Parathyroid adenoma (tissue), 2 donors: Measurements from ENCODE around the gene MAPRE3.

ENCODE experiments used
- H2AFZ ChIP-seq: fragments of 300-600 bp; sonication (generic); one replicate; pipeline ENCODE4 v1.7.0; 2017; ENCODE audit warnings: antibody characterized with exemption, mild to moderate bottlenecking
- H3K27ac ChIP-seq: fragments of 300-600 bp; sonication (generic); one replicate; pipeline ENCODE4 v1.7.0; 2017
- H3K27me3 ChIP-seq: fragments of 300-600 bp; sonication (generic); one replicate; pipeline ENCODE4 v1.7.0; 2017; ENCODE audit warnings: low read length; ENCODE audit not compliant: control insufficient read depth, insufficient read depth
- H3K36me3 ChIP-seq: fragments of 300-600 bp; sonication (generic); one replicate; pipeline ENCODE4 v1.7.0; 2017; ENCODE audit warnings: low read length; ENCODE audit not compliant: control insufficient read depth, insufficient read depth
- H3K4me1 ChIP-seq: fragments of 300-600 bp; sonication (generic); one replicate; pipeline ENCODE4 v1.7.0; 2017; ENCODE audit warnings: control low read depth
- H3K4me2 ChIP-seq: fragments of 300-600 bp; sonication (generic); one replicate; pipeline ENCODE4 v1.7.0; 2017; ENCODE audit warnings: low read length
- H3K4me3 ChIP-seq: fragments of 300-600 bp; sonication (generic); one replicate; pipeline ENCODE4 v1.7.0; 2017; ENCODE audit warnings: low read depth, low read length
- H3K79me2 ChIP-seq: fragments of 300-600 bp; sonication (generic); one replicate; pipeline ENCODE4 v1.7.0; 2017; ENCODE audit warnings: control low read depth
- H3K9ac ChIP-seq: fragments of 300-600 bp; sonication (generic); one replicate; pipeline ENCODE4 v1.7.0; 2017; ENCODE audit warnings: mild to moderate bottlenecking
- H3K9me3 ChIP-seq: fragments of 300-600 bp; sonication (generic); one replicate; pipeline ENCODE4 v1.7.0; 2017; ENCODE audit warnings: low read length; ENCODE audit not compliant: control insufficient read depth
- TF ChIP-seq, protein P1 (sequence below): fragments of 300-600 bp; sonication (generic); IDR thresholded peaks from one replicate; pipeline ENCODE4 v1.7.0; 2017; ENCODE audit warnings: antibody characterized with exemption, mild to moderate bottlenecking
- donor health status: primary hyperparathyroidism.

Gene MAPRE3

GRCh38 chr2:27053776-27054175 is 83.3 kb downstream of the MAPRE3 start:
- Histone ChIP-seq H3K4me1 (peaks cover 2% of the 10 kb centered on the region), H3K9ac (no peak overlapping the region), H3K79me2 (no peaks in the 10 kb centered on the region), H3K36me3 (no peaks in the 10 kb centered on the region), H3K27me3 (no peaks in the 10 kb centered on the region), H3K9me3 (no peaks in the 10 kb centered on the region), H3K27ac (no peak overlapping the region), H3K4me2 (no peak overlapping the region), H2AFZ (no peak overlapping the region), H3K4me3 (no peak overlapping the region)
- TF ChIP-seq, protein P1, sequence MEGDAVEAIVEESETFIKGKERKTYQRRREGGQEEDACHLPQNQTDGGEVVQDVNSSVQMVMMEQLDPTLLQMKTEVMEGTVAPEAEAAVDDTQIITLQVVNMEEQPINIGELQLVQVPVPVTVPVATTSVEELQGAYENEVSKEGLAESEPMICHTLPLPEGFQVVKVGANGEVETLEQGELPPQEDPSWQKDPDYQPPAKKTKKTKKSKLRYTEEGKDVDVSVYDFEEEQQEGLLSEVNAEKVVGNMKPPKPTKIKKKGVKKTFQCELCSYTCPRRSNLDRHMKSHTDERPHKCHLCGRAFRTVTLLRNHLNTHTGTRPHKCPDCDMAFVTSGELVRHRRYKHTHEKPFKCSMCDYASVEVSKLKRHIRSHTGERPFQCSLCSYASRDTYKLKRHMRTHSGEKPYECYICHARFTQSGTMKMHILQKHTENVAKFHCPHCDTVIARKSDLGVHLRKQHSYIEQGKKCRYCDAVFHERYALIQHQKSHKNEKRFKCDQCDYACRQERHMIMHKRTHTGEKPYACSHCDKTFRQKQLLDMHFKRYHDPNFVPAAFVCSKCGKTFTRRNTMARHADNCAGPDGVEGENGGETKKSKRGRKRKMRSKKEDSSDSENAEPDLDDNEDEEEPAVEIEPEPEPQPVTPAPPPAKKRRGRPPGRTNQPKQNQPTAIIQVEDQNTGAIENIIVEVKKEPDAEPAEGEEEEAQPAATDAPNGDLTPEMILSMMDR = no peak

GRCh38 chr2:27054721-27055120 is 84.3 kb downstream of the MAPRE3 start:
- H3K27ac ChIP-seq = no peak overlapping the region
- no peak overlapping the region for H3K4me3 ChIP-seq
- no peak overlapping the region for H2AFZ ChIP-seq
- H3K9ac ChIP-seq = no peak overlapping the region
- peaks cover 2% of the 10 kb centered on the region for H3K4me1 ChIP-seq
- no peaks in the 10 kb centered on the region for H3K36me3 ChIP-seq
- no peaks in the 10 kb centered on the region for H3K9me3 ChIP-seq
- TF ChIP-seq, protein P1 = no peak
- no peaks in the 10 kb centered on the region for H3K79me2 ChIP-seq
- no peak overlapping the region for H3K4me2 ChIP-seq
- H3K27me3 ChIP-seq = no peaks in the 10 kb centered on the region

DNA sequence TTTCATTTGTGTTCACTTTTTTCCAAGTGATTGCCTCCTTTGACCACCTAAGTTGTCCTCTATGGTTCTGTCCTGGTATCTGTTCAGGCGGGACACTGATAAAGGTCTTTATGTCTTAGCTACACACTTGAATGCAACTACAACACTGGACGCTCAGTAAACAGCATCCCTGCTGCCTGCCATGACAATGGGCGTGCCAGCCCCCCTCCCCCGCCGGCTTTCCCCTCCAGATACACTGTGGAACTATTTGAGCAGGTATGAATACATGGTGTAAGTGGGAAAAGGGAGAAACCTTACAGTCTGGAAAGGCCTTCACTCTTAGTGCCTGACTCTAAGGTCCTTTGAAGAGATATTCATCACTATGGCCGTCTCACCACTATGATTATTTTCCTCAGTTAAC is 86.7 kb downstream of the MAPRE3 start:
- Histone ChIP-seq H3K79me2 (peaks cover 3% of the 10 kb centered on the region), H3K4me3 (no peak overlapping the region), H3K9ac (no peak overlapping the region), H3K36me3 (no peaks in the 10 kb centered on the region), H3K27me3 (no peaks in the 10 kb centered on the region), H3K4me1 (peaks cover 2% of the 10 kb centered on the region), H3K4me2 (no peak overlapping the region), H3K27ac (no peak overlapping the region), H2AFZ (no peak overlapping the region), H3K9me3 (no peaks in the 10 kb centered on the region)
- TF ChIP-seq, protein P1 = no peak

GRCh38 chr2:27058210-27058609 is 87.8 kb downstream of the MAPRE3 start:
- Histone ChIP-seq H3K4me3 (no peak overlapping the region), H3K36me3 (no peaks in the 10 kb centered on the region), H3K27ac (no peak overlapping the region), H3K4me2 (no peak overlapping the region), H3K27me3 (no peaks in the 10 kb centered on the region), H3K4me1 (no peaks in the 10 kb centered on the region), H3K9ac (no peak overlapping the region), H3K9me3 (no peaks in the 10 kb centered on the region), H3K79me2 (peaks cover 3% of the 10 kb centered on the region), H2AFZ (no peak overlapping the region)
- TF ChIP-seq, protein P1 = no peak

DNA sequence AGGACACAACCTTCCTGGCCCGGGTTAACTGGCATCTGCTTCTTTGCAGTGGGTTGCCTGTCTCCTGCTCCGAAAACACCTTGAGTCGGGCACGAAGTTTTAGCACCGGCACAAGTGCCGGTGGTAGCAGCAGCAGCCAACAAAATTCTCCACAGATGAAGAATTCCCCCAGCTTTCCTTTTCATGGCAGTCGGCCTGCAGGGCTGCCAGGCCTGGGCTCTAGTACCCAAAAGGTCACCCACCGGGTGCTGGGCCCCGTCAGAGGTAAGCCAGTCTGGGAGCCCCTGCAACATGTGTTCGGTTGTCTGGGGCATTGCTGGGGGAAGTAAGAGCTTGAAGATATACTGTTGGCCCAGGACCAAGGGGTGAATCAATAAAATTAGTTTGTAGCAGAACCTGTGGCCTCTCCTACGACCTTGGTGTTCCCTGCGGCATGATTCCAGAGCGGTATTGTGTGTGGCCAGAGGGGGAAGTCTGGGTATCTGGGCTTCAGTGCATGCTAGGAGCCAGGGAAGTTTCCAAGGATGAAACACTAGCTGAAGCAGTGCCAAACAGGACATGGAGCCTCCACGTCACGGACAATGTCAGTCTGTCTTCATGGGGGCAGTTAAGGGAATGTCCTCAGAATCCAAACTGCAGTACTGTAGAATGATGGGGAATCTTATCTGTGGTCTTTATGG is 88.8 kb downstream of the MAPRE3 start:
- H3K79me2 ChIP-seq = peaks cover 3% of the 10 kb centered on the region
- no peak overlapping the region for H3K9ac ChIP-seq
- no peak overlapping the region for H3K27ac ChIP-seq
- no peaks in the 10 kb centered on the region for H3K27me3 ChIP-seq
- no peaks in the 10 kb centered on the region for H3K36me3 ChIP-seq
- no peak overlapping the region for H3K4me3 ChIP-seq
- no peak overlapping the region for H2AFZ ChIP-seq
- TF ChIP-seq, protein P1 = no peak
- H3K4me2 ChIP-seq = no peak overlapping the region
- no peaks in the 10 kb centered on the region for H3K4me1 ChIP-seq
- no peaks in the 10 kb centered on the region for H3K9me3 ChIP-seq
